MM.1S (cell line): Measurements from ENCODE around the gene FKBP15.
"Not testable (repeated sequence)": the region's sequence is repeated elsewhere in the genome, so short reads cannot be mapped to it uniquely, and the experiment has no call there.

Experiments
- EZH2phosphoT487 ChIP-seq: fragments of 300-600 bp; sonication (generic); IDR thresholded peaks from 2 replicates; pipeline ENCODE4 v1.6.1; 2018; ENCODE audit warnings: antibody characterized with exemption, low read length
- TF ChIP-seq, protein P1 (sequence below): fragments of 300-600 bp; sonication (generic); IDR thresholded peaks from 2 replicates; pipeline ENCODE4 v1.5.1; 2016; ENCODE audit warnings: antibody characterized with exemption, low read length, mixed read lengths

DNA sequence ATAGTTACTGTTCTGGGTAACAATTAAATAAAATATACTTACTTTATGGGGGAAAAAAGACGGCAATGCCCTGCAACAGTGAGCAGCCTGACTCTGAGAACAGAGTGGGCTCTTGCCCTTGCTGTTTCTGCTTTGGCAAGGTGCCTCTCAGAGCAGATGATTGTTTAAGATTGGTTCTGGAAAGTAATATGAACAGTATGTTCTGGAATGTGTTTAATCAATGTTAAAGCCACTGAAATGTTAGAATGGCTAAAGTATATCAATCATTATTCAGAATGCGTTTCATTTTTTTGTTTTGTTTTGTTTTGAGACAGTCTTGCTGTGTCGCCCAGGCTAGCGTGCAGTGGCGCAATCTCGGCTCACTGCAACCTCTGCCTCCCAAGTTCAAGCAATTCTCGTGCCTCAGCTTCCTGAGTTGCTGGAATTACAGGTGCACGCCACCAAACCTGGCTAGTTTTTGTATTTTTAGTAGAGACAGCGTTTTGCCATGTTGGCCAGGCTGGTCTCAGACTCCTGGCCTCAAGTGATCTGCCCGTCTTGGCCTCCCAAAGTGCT, 14.7 kb upstream of the FKBP15 start:
- TF ChIP-seq, protein P1, sequence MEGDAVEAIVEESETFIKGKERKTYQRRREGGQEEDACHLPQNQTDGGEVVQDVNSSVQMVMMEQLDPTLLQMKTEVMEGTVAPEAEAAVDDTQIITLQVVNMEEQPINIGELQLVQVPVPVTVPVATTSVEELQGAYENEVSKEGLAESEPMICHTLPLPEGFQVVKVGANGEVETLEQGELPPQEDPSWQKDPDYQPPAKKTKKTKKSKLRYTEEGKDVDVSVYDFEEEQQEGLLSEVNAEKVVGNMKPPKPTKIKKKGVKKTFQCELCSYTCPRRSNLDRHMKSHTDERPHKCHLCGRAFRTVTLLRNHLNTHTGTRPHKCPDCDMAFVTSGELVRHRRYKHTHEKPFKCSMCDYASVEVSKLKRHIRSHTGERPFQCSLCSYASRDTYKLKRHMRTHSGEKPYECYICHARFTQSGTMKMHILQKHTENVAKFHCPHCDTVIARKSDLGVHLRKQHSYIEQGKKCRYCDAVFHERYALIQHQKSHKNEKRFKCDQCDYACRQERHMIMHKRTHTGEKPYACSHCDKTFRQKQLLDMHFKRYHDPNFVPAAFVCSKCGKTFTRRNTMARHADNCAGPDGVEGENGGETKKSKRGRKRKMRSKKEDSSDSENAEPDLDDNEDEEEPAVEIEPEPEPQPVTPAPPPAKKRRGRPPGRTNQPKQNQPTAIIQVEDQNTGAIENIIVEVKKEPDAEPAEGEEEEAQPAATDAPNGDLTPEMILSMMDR, result not testable (repeated sequence)
- not testable (repeated sequence) for TF ChIP-seq EZH2phosphoT487
